AG09319 (cell line): ENCODE results near the gene KIAA1328.

Source experiments
- DNase-seq: peaks from one replicate; pipeline ENCODE4 v3.0.0-alpha.2; 2010; ENCODE audit warnings: low read depth; ENCODE audit errors: extremely low read depth
- CTCF ChIP-seq: IDR thresholded peaks from 2 replicates; pipeline ENCODE4 v1.5.1; 2011; ENCODE audit warnings: low read depth, mild to moderate bottlenecking, inconsistent platforms, low read length, moderate library complexity

Gene KIAA1328

GRCh38 chr18:36835927-36836326 is 7.0 kb downstream of the KIAA1328 start:
- no peak for TF ChIP-seq CTCF
- no peak for DNase-seq

GRCh38 chr18:36839835-36840234 is 10.9 kb downstream of the KIAA1328 start:
- no peak for DNase-seq
- no peak for TF ChIP-seq CTCF

- no peak for TF ChIP-seq CTCF
- DNase-seq = no peak
These were observed 14.3 kb downstream of the KIAA1328 start for GRCh38 chr18:36843199-36843598.

- DNase-seq = no peak
- no peak for TF ChIP-seq CTCF
These were observed 14.9 kb downstream of the KIAA1328 start for GRCh38 chr18:36843784-36844183.

GRCh38 chr18:36848609-36849008 is 19.7 kb downstream of the KIAA1328 start:
- no peak for TF ChIP-seq CTCF
- DNase-seq = no peak

GRCh38 chr18:36849288-36850006 is 20.5 kb downstream of the KIAA1328 start:
- DNase-seq = no peak

More at GRCh38 chr18:36849288-36850006, 20.5 kb downstream of the KIAA1328 start:
- no peak for TF ChIP-seq CTCF
